ENCODE results near the gene FXYD6. TPM values are rescaled to one million over a fixed set of nuclear protein-coding genes. Genes with fewer than 3 reads are reported as not detected.

FXYD6 gene
- polyA plus RNA-seq, 2 of the 4 experiments (the other 2 are of a cell fraction) = 0.26 to 0.49 TPM

DNA sequence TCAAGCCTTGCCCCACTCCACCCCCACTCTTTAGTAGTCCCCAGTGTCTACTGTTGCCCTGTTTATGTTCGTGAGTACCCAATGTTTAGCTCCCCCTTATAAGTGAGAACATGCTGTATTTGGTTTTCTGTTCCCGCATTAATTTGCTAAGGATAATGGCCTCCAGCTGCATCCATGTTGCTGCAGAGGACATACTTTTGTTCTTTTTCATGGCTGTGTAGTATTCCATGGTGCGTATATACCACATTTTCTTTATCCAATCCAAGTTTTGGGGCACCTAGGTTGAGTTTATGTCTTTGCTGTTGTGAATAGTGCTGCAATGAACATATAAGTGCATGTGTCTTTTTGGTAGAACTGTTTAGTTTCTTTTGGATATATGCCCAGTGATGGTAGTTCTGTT is 16.2 kb upstream of the FXYD6 start (continued):
- TF ChIP-seq ZFP36 (IDR thresholded peaks at IDR 0.05; ENCODE audit: borderline replicate concordance, partially characterized antibody) = no peak

DNA sequence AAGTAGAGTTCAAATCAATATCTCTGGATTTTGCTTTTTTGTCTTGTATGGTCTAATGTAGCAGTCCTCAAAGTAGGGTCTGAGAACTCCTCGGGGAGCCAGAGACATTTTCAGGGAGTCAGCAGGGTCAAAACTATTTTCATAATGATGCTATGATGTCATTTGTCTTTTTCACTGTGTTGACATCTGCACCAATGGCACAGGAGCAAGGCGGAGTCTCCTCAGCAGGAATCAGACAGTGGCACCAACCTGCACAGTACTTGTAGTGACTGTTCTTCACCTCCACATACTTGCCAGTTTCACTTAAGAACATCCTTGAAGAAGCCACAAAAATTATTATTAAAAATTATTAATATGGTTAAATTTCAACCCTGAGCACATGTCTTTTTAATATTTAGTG is 14.9 kb upstream of the FXYD6 start:
- no peak for ATAC-seq
- FAIRE-seq = no peak
- Histone ChIP-seq H3K4me2 (no peak overlapping the region), H3K4me3 (no peak overlapping the region), H3K9me3 (no peaks in the 10 kb centered on the region; the same call in 2 of the 3 replicates), H3K27ac (no peak overlapping the region), H3K4me1 (no peaks in the 10 kb centered on the region)
- DNase-seq (ENCODE audit: low read depth in 1 of 2, low spot score in 1 of 2) = no peak
- WGBS (ENCODE audit: missing lambda C conversion rate) = 20% methylated on average over 2 of the region's 2 CpGs
- ChIA-PET POLR2A (no interaction called here), CTCF (interaction anchor here (1.5 kb wide), 1 partner anchor 60 kb away, joined by 3 read pairs; no protein-coding TSS in a partner anchor)
- no peak for TF ChIP-seq KDM5A (IDR thresholded peaks at IDR 0.05)
- no peak for TF ChIP-seq FOSB (CRISPR knock-in tag; IDR thresholded peaks at IDR 0.05)

DNA sequence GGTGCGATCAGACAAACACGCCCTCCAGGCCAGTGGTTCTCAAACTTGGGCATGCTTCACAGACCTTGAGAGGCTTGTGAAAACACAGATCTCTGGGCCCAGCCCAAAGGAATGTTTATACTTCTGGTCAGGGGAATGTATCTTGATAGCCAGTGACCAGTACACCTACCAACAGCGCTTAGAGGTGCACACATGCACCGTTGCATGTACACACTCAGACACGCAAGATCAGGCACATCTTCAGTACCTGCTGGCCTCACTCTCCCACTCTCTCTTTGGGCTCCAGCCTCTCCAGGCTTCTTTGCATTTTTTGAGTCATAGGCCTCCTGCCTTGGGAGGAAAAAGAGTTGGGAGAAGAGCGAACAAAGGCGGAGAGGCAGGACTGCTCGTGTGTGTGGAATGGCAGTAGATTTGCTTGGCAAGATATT is 11.7 kb upstream of the FXYD6 start:
- ChIA-PET POLR2A (no interaction called here), CTCF (no interaction called here)
- Histone ChIP-seq H3K4me1 (no peaks in the 10 kb centered on the region), H3K4me2 (no peak overlapping the region), H3K27ac (no peak overlapping the region), H3K9me3 (no peaks in the 10 kb centered on the region; the same call in 2 of the 3 replicates), H3K4me3 (no peak overlapping the region)
- WGBS (ENCODE audit: missing lambda C conversion rate) = 48% methylated on average over 8 of the region's 8 CpGs
- no peak for DNase-seq (ENCODE audit: low read depth in 1 of 2, low spot score in 1 of 2)
- no peak for ATAC-seq
- no peak for TF ChIP-seq EHF (CRISPR knock-in tag; IDR thresholded peaks at IDR 0.05)
- no peak for FAIRE-seq

DNA sequence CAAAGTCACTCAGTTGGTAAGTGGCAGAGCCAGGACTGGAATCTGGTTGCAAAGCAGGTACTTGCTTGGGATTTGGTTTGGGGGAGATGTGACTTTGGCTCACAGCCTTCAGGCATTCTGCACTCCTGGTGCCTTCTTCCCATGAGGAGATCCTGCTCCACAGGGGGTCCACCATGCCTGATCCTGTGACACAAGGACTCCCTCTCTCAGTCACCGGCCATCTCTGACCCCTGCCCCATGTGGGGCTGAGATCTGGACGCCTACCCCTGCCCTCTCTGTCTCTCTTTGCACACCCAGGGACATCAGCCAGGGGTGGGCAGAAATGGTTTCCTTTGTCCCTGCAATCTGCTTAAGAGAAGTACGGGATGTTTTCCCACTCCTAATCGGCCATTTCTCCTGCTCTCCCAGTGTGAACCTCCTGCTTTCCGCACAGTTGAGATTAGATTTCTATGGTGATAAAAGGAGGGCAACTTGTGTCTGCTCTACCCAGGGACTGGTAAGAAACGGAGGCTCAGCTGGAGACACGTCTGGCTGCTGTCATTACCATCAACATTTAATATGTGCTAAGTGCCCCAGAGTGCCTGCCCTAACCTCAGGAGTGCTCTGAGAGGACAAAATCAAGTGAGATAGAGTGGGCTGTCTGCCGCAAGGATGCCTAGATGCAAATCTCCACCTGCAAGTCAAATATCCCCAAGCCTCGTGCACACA is 11.1 kb upstream of the FXYD6 start:
- DNase-seq (ENCODE audit: low read depth in 1 of 2, low spot score in 1 of 2) = no peak

DNA sequence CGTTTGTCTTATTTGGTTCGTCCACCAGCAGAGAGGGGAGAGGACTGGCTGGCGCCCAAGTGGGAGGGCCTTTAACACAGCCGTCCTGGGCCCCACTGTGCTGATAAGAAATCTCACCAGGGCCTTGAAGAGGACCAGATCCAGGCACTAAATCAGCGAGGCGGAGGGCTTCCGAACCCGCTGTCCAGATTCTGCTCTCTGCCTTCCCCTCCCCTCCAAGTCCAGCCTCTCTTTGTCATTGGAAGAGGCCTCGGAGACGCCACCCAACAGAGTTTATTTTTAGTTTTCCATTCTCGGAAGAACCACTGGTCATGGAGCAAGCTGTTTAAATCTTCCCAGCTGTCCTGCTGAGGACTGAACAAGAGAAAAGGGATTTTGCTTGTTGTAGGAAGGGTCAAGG is 9.3 kb upstream of the FXYD6 start:
- Histone ChIP-seq H3K4me1 (no peaks in the 10 kb centered on the region), H3K4me3 (no peak overlapping the region), H3K27ac (no peak overlapping the region), H3K9me3 (no peaks in the 10 kb centered on the region; the same call in 2 of the 3 replicates), H3K4me2 (no peak overlapping the region)
- FAIRE-seq (no peak), DNase-seq (ENCODE audit: low read depth in 1 of 2, low spot score in 1 of 2) (no peak), ATAC-seq (no peak)
- 68% methylated on average over 7 of the region's 11 CpGs for WGBS (ENCODE audit: missing lambda C conversion rate)
- CTCF ChIA-PET = no interaction called here
- POLR2A ChIA-PET = no interaction called here
- TF ChIP-seq RAD21 (conservative IDR thresholded peaks at IDR 0.05 in 1 of 2, IDR thresholded peaks at IDR 0.05 in 1 of 2) (no peak), JUNB (IDR thresholded peaks at IDR 0.05) (no peak), EHMT2 (IDR thresholded peaks at IDR 0.05; ENCODE audit: low read depth) (no peak), HDAC2 (IDR thresholded peaks at IDR 0.05) (no peak), MYC (IDR thresholded peaks at IDR 0.05; ENCODE audit: borderline replicate concordance, low read length) (no peak), CEBPB (IDR thresholded peaks at IDR 0.05) (no peak), RARB (CRISPR knock-in tag; IDR thresholded peaks at IDR 0.05) (no peak), JUN (IDR thresholded peaks at IDR 0.05) (no peak), MAZ (IDR thresholded peaks at IDR 0.05; ENCODE audit: borderline replicate concordance, low read depth, low read length) (no peak), EHF (CRISPR knock-in tag; IDR thresholded peaks at IDR 0.05) (no peak), BHLHE40 (IDR thresholded peaks at IDR 0.05; ENCODE audit: low read depth, low read length) (no peak), SMC3 (IDR thresholded peaks at IDR 0.05) (no peak)
- TF ChIP-seq, protein P1, sequence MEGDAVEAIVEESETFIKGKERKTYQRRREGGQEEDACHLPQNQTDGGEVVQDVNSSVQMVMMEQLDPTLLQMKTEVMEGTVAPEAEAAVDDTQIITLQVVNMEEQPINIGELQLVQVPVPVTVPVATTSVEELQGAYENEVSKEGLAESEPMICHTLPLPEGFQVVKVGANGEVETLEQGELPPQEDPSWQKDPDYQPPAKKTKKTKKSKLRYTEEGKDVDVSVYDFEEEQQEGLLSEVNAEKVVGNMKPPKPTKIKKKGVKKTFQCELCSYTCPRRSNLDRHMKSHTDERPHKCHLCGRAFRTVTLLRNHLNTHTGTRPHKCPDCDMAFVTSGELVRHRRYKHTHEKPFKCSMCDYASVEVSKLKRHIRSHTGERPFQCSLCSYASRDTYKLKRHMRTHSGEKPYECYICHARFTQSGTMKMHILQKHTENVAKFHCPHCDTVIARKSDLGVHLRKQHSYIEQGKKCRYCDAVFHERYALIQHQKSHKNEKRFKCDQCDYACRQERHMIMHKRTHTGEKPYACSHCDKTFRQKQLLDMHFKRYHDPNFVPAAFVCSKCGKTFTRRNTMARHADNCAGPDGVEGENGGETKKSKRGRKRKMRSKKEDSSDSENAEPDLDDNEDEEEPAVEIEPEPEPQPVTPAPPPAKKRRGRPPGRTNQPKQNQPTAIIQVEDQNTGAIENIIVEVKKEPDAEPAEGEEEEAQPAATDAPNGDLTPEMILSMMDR (IDR thresholded peaks at IDR 0.05) = no peak
- TF ChIP-seq, protein P2, sequence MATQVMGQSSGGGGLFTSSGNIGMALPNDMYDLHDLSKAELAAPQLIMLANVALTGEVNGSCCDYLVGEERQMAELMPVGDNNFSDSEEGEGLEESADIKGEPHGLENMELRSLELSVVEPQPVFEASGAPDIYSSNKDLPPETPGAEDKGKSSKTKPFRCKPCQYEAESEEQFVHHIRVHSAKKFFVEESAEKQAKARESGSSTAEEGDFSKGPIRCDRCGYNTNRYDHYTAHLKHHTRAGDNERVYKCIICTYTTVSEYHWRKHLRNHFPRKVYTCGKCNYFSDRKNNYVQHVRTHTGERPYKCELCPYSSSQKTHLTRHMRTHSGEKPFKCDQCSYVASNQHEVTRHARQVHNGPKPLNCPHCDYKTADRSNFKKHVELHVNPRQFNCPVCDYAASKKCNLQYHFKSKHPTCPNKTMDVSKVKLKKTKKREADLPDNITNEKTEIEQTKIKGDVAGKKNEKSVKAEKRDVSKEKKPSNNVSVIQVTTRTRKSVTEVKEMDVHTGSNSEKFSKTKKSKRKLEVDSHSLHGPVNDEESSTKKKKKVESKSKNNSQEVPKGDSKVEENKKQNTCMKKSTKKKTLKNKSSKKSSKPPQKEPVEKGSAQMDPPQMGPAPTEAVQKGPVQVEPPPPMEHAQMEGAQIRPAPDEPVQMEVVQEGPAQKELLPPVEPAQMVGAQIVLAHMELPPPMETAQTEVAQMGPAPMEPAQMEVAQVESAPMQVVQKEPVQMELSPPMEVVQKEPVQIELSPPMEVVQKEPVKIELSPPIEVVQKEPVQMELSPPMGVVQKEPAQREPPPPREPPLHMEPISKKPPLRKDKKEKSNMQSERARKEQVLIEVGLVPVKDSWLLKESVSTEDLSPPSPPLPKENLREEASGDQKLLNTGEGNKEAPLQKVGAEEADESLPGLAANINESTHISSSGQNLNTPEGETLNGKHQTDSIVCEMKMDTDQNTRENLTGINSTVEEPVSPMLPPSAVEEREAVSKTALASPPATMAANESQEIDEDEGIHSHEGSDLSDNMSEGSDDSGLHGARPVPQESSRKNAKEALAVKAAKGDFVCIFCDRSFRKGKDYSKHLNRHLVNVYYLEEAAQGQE (IDR thresholded peaks at IDR 0.05) = no peak

More for the DNA sequence above, 11.1 kb upstream of the FXYD6 start:
- FAIRE-seq = no peak
- Histone ChIP-seq H3K4me2 (no peak overlapping the region), H3K4me3 (no peak overlapping the region), H3K27ac (no peak overlapping the region), H3K4me1 (no peaks in the 10 kb centered on the region), H3K9me3 (no peaks in the 10 kb centered on the region; the same call in 2 of the 3 replicates)
- CTCF ChIA-PET = no interaction called here
- ATAC-seq = no peak
- POLR2A ChIA-PET = no interaction called here
- TF ChIP-seq, protein P3, sequence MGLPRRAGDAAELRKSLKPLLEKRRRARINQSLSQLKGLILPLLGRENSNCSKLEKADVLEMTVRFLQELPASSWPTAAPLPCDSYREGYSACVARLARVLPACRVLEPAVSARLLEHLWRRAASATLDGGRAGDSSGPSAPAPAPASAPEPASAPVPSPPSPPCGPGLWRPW (IDR thresholded peaks at IDR 0.05) = no peak
- no peak for TF ChIP-seq SREBF2 (IDR thresholded peaks at IDR 0.05)
- TF ChIP-seq HOXB13 (CRISPR knock-in tag; IDR thresholded peaks at IDR 0.05; ENCODE audit: low read depth) = no peak
- TF ChIP-seq NR3C1 (IDR thresholded peaks at IDR 0.05) = no peak
- TF ChIP-seq, protein P4, sequence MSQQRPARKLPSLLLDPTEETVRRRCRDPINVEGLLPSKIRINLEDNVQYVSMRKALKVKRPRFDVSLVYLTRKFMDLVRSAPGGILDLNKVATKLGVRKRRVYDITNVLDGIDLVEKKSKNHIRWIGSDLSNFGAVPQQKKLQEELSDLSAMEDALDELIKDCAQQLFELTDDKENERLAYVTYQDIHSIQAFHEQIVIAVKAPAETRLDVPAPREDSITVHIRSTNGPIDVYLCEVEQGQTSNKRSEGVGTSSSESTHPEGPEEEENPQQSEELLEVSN (IDR thresholded peaks at IDR 0.05; ENCODE audit: borderline replicate concordance, low read depth) = no peak
- TF ChIP-seq HDAC2 (IDR thresholded peaks at IDR 0.05) = no peak
- TF ChIP-seq RARB (CRISPR knock-in tag; IDR thresholded peaks at IDR 0.05) = no peak
- 33% methylated on average over 9 of the region's 9 CpGs for WGBS (ENCODE audit: missing lambda C conversion rate)
